Spleen (tissue), 11 donors: ENCODE results near the gene AXIN1. TPM values are rescaled to one million over a fixed set of nuclear protein-coding genes. Genes with fewer than 3 reads are reported as not detected.

Source experiments
- DNase-seq: peaks from one replicate; pipeline ENCODE4 v3.0.0-alpha.2; 2020
- H3K27ac ChIP-seq, 8 donors: fragments of 200-600 bp; sonication (generic) in 7 of 8; 1 replicate in 4 of 8; 2 replicates in 4 of 8; pipeline versions ENCODE4 v1.5.0 to v1.8.0; 2016 to 2021; ENCODE audit warnings: inconsistent platforms in 4 of 8, mild to moderate bottlenecking in 4 of 8, moderate library complexity in 1 of 8
- H3K27me3 ChIP-seq, 7 donors: fragments of 200-600 bp; sonication (generic) in 6 of 7; replicated peaks in 1 of 7; 1 replicate in 4 of 7; 2 replicates in 3 of 7; pipeline versions ENCODE4 v1.5.0 to v1.8.0; 2016 to 2021; ENCODE audit warnings: inconsistent platforms in 3 of 7, mild to moderate bottlenecking in 1 of 7
- H3K36me3 ChIP-seq, 6 donors: fragments of 200-600 bp; sonication (generic) in 5 of 6; 1 replicate in 4 of 6; 2 replicates in 2 of 6; pipeline versions ENCODE4 v1.5.0 to v1.8.0; 2016 to 2021; ENCODE audit warnings: inconsistent platforms in 2 of 6
- H3K4me1 ChIP-seq, 6 donors: fragments of 200-600 bp; sonication (generic) in 5 of 6; 1 replicate in 3 of 6; 2 replicates in 3 of 6; pipeline versions ENCODE4 v1.5.0 to v1.8.0; 2016 to 2021; ENCODE audit warnings: inconsistent platforms in 3 of 6
- H3K4me3 ChIP-seq, 8 donors: fragments of 200-600 bp; sonication (generic) in 7 of 8; 1 replicate in 4 of 8; 2 replicates in 4 of 8; pipeline versions ENCODE4 v1.5.0 to v1.8.0; 2016 to 2021; ENCODE audit warnings: inconsistent platforms in 4 of 8, mild to moderate bottlenecking in 4 of 8, moderate library complexity in 2 of 8
- H3K9me3 ChIP-seq, 8 donors: fragments of 200-600 bp; sonication (generic) in 7 of 8; 1 replicate in 4 of 8; 2 replicates in 4 of 8; pipeline versions ENCODE4 v1.5.0 to v1.8.0; 2016 to 2021; ENCODE audit warnings: inconsistent platforms in 4 of 8
- CTCF ChIP-seq, 11 experiments: fragments of 200-600 bp in 7 of 11; fragments of 450-650 bp in 4 of 11; sonication (generic) in 4 of 11; IDR thresholded peaks in 8 of 11; conservative IDR thresholded peaks in 3 of 11; 1 replicate in 7 of 11; 2 replicates in 4 of 11; pipeline versions ENCODE4 v1.4.0 to v1.8.0; 2016 to 2021; ENCODE audit warnings: antibody characterized with exemption in 11 of 11, inconsistent platforms in 4 of 11, mild to moderate bottlenecking in 1 of 11
- POLR2A ChIP-seq, 3 donors: fragments of 450-650 bp; IDR thresholded peaks; one replicate each; pipeline ENCODE4 v1.5.1; 2017; ENCODE audit warnings: antibody characterized with exemption in 3 of 3, mild to moderate bottlenecking in 1 of 3
- POLR2AphosphoS5 ChIP-seq, 3 donors: sonication (generic); formaldehyde crosslinking; IDR thresholded peaks; one replicate each; pipeline ENCODE4 v1.5.1; 2017; ENCODE audit warnings: antibody characterized with exemption in 3 of 3
- WGBS, 5 donors: extraction: QIAGEN DNeasy Blood & Tissue Kit in 3 of 5; methylation state at CpG; one replicate each; pipeline versions ENCODE4 v1.1.5 to v1.1.7; 2013 to 2018; 5-methylcytosine and 5-hydroxymethylcytosine counted together
- intact Hi-C: fragments of 100-400 bp; cut with DNase I; formaldehyde crosslinking; loops from one replicate; pipeline ENCODE4 v1.15.0; 2023; ENCODE audit warnings: low total_unique reads
- polyA plus RNA-seq, 3 donors: library from polyadenylated mRNA; stranded (reverse); fragments of 200-250 nt; gene quantifications; one replicate each; pipeline ENCODE4 v1.2.1, GENCODE V29; 2013
- total RNA-seq, 7 donors: library from RNA; depleted of rRNA in 3 of 7; stranded (reverse); fragments of >200 nt in 3 of 7; fragmentation: NEBNext Ultra II Directional in 4 of 7; extraction: Animal tissue kit (Norgen Biotek cat#: 25700) in 4 of 7; gene quantifications; one replicate each; pipeline versions ENCODE4 v1.1.0 to v1.2.1, GENCODE V29; 2016 to 2021
- donor health status: healthy with polysubstance abuse.
- donor health status: DM: no; HTN: no; CAD: no; lungs with moderate emphysema.
- donor health status: DM: no; HTN: no; CAD: no.
- donor health status: Bipolar disorder and iron deficiency.
- donor health status: healthy.
- donor health status: DM: no; HTN: no; CAD: no.
- donor health status: DM: yes; HTN: yes; CAD: no.

Gene AXIN1
- total and polyA plus RNA-seq, 10 donors, result 12.9 to 27.3 (median 23.9) TPM

DNA sequence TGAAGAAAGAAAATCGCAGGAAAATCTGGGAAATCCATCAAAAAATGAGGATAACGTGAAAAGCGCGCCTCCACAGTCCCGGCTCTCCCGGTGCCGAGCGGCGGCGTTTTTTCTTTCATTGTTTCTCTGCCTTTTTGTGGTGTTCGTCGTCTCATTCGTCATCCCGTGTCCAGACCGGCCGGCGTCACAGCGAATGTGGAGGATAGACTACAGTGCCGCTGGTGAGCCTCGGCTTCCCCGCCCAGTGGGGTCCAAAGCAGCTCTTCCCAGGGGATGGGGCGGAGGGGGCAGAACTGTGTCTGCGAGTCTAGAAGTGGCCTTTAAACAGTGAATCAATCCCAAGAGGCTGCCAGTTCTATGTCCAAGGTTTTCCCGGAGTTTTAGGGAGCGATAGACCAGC is 98.1 kb downstream of the AXIN1 start:
- 95 to 97% (median 96%) methylated on average over 25 of the region's 25 CpGs for WGBS, 5 donors
- no peak for TF ChIP-seq POLR2AphosphoS5 (IDR thresholded peaks at IDR 0.05)
- TF ChIP-seq CTCF (IDR thresholded peaks at IDR 0.05 in 8 of 11, conservative IDR thresholded peaks at IDR 0.05 in 3 of 11), result no peak
- TF ChIP-seq POLR2A (IDR thresholded peaks at IDR 0.05), result no peak
- Histone ChIP-seq H3K27me3 (no peaks in the 10 kb centered on the region), H3K27ac (no peak overlapping the region), H3K4me1 (peaks cover 3 to 28% (median 21%) of the 10 kb centered on the region in 6 donors), H3K4me3 (no peak overlapping the region), H3K36me3 (peaks cover 3 to 74% (median 18%) of the 10 kb centered on the region in 6 donors), H3K9me3 (no peaks in the 10 kb centered on the region)
- DNase-seq, result no peak
- intact Hi-C loops, result no loop called here

DNA sequence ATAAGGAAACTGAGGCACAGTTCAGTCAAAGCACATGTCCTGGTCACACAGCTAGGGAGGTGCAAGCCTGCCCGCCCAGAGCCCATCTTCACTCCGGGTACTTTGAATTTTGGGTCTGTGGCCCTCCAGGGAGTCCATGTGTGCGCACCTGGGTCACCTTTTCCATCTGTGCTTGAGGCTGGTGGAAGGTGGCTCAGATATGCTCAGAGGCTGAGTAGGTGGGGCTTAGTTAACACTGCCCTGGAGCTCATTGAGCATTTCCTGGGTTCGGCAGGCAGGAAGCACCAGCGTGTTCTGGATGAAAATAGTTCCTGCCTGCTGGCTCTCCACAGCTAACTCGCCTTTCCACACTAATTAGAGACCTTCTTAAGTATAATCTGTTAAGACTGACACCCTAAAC is 98.7 kb downstream of the AXIN1 start:
- intact Hi-C loops, result no loop called here
- 64 to 77% (median 70%) methylated on average over 6 of the region's 6 CpGs for WGBS, 5 donors
- peaks cover 3 to 28% (median 21%) of the 10 kb centered on the region in 6 donors for H3K4me1 ChIP-seq
- H3K27ac ChIP-seq, result peak overlapping the region in 3 of 8 donors; percentile 82 to 85 (median 82)
- TF ChIP-seq POLR2A (IDR thresholded peaks at IDR 0.05) (no peak), CTCF (IDR thresholded peaks at IDR 0.05 in 8 of 11, conservative IDR thresholded peaks at IDR 0.05 in 3 of 11) (no peak), POLR2AphosphoS5 (IDR thresholded peaks at IDR 0.05) (no peak)
- H3K9me3 ChIP-seq, result no peaks in the 10 kb centered on the region
- H3K27me3 ChIP-seq, result no peaks in the 10 kb centered on the region
- H3K4me3 ChIP-seq, result no peak overlapping the region
- DNase-seq, result no peak
- H3K36me3 ChIP-seq, result peaks cover 3 to 74% (median 17%) of the 10 kb centered on the region in 6 donors

GRCh38 chr16:252366-253337 is 99.9 kb downstream of the AXIN1 start:
- Histone ChIP-seq H3K4me1 (peaks cover 3 to 28% (median 21%) of the 10 kb centered on the region in 6 donors), H3K9me3 (no peaks in the 10 kb centered on the region), H3K36me3 (peaks cover 3 to 73% (median 17%) of the 10 kb centered on the region in 6 donors), H3K27ac (peak overlapping the region; percentile 67 to 85 (median 82)), H3K27me3 (no peaks in the 10 kb centered on the region), H3K4me3 (peak overlapping the region in 4 of 8 donors; percentile 12 to 47 (median 18))
- intact Hi-C loops, result no loop called here
- DNase-seq, result no peak
- TF ChIP-seq POLR2A (IDR thresholded peaks at IDR 0.05) (no peak), CTCF (IDR thresholded peaks at IDR 0.05 in 8 of 11, conservative IDR thresholded peaks at IDR 0.05 in 3 of 11) (no peak), POLR2AphosphoS5 (IDR thresholded peaks at IDR 0.05) (peak in 2 of 3 donors; percentile 27 to 53)
- WGBS, 5 donors, result 29 to 42% (median 31%) methylated on average over 30 of the region's 30 CpGs

GRCh38 chr16:249431-249830 is 103.1 kb downstream of the AXIN1 start:
- Histone ChIP-seq H3K27me3 (no peaks in the 10 kb centered on the region), H3K9me3 (no peaks in the 10 kb centered on the region), H3K27ac (no peak overlapping the region), H3K4me3 (no peak overlapping the region), H3K4me1 (peaks cover 3 to 28% (median 21%) of the 10 kb centered on the region in 6 donors), H3K36me3 (peaks cover 3 to 41% (median 7%) of the 10 kb centered on the region in 6 donors)
- TF ChIP-seq POLR2A (IDR thresholded peaks at IDR 0.05), result no peak
- TF ChIP-seq POLR2AphosphoS5 (IDR thresholded peaks at IDR 0.05), result no peak
- no peak for TF ChIP-seq CTCF (IDR thresholded peaks at IDR 0.05 in 8 of 11, conservative IDR thresholded peaks at IDR 0.05 in 3 of 11)
- no peak for DNase-seq
- WGBS, 5 donors, result 89 to 93% (median 92%) methylated on average over 10 to 12 of the region's 12 CpGs
- intact Hi-C loops, result no loop called here
